ENCODE data around the gene TRPC1.

DNA sequence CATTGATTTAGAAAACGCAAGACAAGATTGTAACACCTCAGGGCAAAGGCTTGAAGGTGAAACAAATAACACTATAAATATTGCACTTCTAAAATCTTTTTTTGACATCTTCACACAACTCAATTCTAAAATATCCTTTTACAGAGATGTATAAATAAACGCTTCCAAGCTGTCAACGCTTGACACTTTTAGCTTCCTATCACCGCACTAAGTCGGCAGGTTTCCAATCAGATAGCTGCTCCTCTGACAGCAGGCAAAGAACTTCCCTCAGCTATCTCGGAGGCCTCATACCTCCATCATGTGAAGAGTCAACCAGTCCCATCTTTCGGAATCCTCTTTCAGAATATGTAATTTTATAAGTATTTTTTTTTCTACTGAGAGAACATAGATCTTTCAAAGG, 94.1 kb downstream of the TRPC1 start:
- TF ChIP-seq CREB1 (IDR thresholded peaks at IDR 0.05; ENCODE audit: low read depth) (no peak), EP300 (IDR thresholded peaks at IDR 0.05; ENCODE audit: borderline replicate concordance) (no peak), EGR1 (IDR thresholded peaks at IDR 0.05) (no peak), ZBTB7A (IDR thresholded peaks at IDR 0.05; ENCODE audit: low read depth) (no peak), YY1 (IDR thresholded peaks at IDR 0.05; ENCODE audit: low read depth) (no peak)

Data from Ishikawa (cell line).